Neutrophil (primary cell): ENCODE results near the gene JAKMIP1.

Experiments
- H3K27ac ChIP-seq: fragments of 200-600 bp; sonication (generic); 2 replicates; pipeline ENCODE4 v1.5.1; 2016; ENCODE audit warnings: mild to moderate bottlenecking, moderate library complexity
- H3K27me3 ChIP-seq: fragments of 200-600 bp; sonication (generic); 2 replicates; pipeline ENCODE4 v1.6.0; 2016; ENCODE audit warnings: mild to moderate bottlenecking
- H3K36me3 ChIP-seq: fragments of 200-600 bp; sonication (generic); 2 replicates; pipeline ENCODE4 v1.5.1; 2017
- H3K4me1 ChIP-seq, 2 experiments: fragments of 200-600 bp in 1 of 2; sonication (generic) in 1 of 2; 1 replicate in 1 of 2; 2 replicates in 1 of 2; pipeline versions ENCODE4 v1.5.1 to v1.6.1; 2013 to 2016; ENCODE audit warnings: low read depth in 1 of 2, low read length in 1 of 2, mild to moderate bottlenecking in 1 of 2, moderate library complexity in 1 of 2; ENCODE audit not compliant: control insufficient read depth in 1 of 2, insufficient read depth in 1 of 2
- H3K4me3 ChIP-seq, 2 experiments: fragments of 200-600 bp in 1 of 2; sonication (generic) in 1 of 2; 1 replicate in 1 of 2; 2 replicates in 1 of 2; pipeline ENCODE4 v1.5.1; 2013 to 2016; ENCODE audit warnings: low read depth in 1 of 2, low read length in 1 of 2, mild to moderate bottlenecking in 1 of 2, moderate library complexity in 1 of 2
- H3K9me3 ChIP-seq: fragments of 200-600 bp; sonication (generic); 2 replicates; pipeline ENCODE4 v1.5.1; 2016
- TF ChIP-seq, protein P1 (sequence below): fragments of 200-600 bp; sonication (generic); IDR thresholded peaks from 2 replicates; pipeline ENCODE4 v1.5.1; 2016; ENCODE audit warnings: antibody characterized with exemption

The JAKMIP1 gene

DNA sequence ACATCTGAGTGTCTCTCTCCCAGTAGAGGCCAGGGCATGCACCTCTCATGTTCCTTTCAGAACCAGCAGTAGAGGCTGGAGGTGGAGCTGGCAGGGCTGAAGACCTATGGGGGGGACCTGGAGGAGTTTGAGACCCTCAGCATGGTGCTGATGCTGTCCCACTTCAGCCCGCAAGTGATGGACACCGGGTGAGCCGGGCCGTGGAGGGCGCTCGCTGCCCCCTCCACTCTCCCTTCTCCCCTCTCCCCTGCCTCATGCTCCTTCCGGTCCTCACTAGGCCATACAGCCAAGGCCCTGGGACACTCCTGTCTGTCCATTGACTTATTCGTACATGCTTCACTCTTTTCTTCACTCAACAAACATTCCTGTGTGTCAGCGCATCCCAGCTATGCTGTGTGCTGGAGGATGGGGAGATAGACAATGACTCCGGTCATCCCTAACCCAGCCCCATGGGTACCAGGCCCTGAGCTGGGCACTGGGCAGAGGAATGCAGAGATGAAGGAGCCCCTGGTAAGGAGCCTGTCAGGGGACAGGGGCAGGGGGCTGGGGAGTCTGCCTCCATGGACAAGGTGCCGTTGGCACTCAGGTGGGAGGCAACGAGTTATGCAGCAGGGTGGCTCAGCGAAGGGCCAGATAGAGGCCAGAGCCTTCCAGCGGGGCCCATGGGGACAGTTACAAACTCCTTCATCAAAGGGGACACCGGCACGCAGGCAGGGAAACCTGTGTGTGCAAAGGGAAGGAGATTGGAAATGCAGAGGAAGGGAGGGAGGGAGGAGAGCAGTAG is 40.9 kb upstream of the JAKMIP1 start:
- no peaks in the 10 kb centered on the region for H3K36me3 ChIP-seq
- H3K27ac ChIP-seq, result no peak overlapping the region
- H3K4me1 ChIP-seq, result no peaks in the 10 kb centered on the region
- H3K4me3 ChIP-seq, result no peak overlapping the region
- H3K27me3 ChIP-seq, result peaks cover 29% of the 10 kb centered on the region
- TF ChIP-seq, protein P1, sequence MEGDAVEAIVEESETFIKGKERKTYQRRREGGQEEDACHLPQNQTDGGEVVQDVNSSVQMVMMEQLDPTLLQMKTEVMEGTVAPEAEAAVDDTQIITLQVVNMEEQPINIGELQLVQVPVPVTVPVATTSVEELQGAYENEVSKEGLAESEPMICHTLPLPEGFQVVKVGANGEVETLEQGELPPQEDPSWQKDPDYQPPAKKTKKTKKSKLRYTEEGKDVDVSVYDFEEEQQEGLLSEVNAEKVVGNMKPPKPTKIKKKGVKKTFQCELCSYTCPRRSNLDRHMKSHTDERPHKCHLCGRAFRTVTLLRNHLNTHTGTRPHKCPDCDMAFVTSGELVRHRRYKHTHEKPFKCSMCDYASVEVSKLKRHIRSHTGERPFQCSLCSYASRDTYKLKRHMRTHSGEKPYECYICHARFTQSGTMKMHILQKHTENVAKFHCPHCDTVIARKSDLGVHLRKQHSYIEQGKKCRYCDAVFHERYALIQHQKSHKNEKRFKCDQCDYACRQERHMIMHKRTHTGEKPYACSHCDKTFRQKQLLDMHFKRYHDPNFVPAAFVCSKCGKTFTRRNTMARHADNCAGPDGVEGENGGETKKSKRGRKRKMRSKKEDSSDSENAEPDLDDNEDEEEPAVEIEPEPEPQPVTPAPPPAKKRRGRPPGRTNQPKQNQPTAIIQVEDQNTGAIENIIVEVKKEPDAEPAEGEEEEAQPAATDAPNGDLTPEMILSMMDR, result no peak
- H3K9me3 ChIP-seq, result peaks cover 6% of the 10 kb centered on the region

DNA sequence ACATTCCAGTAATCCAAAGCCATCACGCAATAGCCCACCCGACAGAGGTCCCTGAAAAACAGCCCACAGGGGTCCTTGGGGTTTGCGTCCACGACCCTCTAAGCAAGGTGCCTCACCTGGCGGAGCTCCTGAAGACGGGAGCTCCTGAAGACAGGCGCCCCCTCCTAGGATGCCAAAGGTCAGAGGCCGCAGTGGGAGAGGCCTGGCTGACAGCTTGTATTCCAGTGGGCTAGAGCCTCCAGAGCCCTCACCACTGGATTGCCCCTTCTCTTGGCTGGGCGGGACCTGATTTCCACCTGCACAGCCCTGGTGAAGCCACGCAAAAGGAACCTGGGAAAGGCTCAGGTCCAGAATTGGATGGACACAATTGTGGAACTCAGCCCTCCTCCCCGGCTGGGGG is 39.6 kb upstream of the JAKMIP1 start:
- H3K36me3 ChIP-seq, result no peaks in the 10 kb centered on the region
- no peaks in the 10 kb centered on the region for H3K9me3 ChIP-seq
- no peak overlapping the region for H3K4me3 ChIP-seq
- no peak overlapping the region for H3K27ac ChIP-seq
- TF ChIP-seq, protein P1, result no peak
- H3K27me3 ChIP-seq, result peaks cover 16% of the 10 kb centered on the region
- H3K4me1 ChIP-seq, result no peaks in the 10 kb centered on the region

DNA sequence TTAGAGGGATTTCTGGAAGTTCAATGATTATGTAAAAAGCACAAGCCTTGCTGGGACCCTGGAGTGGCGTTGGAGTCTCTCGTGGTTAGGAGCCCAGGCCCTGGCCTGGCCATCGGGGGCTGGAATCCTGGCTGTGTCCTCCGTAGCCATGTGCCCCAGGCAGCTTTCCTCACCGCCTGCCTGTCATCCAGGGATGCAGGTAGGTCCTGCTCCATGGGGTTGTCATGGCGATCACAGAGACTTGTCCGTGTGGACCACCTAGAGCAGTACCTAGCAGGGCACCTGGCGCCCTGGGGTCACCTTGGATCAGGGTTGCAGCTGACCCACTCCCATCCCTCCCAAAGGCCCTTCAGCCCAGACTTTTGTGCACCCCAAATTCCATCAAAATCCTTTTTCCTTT is 39.1 kb upstream of the JAKMIP1 start:
- Histone ChIP-seq H3K36me3 (no peaks in the 10 kb centered on the region), H3K27ac (no peak overlapping the region), H3K27me3 (peaks cover 11% of the 10 kb centered on the region), H3K9me3 (no peaks in the 10 kb centered on the region), H3K4me1 (no peaks in the 10 kb centered on the region), H3K4me3 (no peak overlapping the region)
- TF ChIP-seq, protein P1, result no peak

DNA sequence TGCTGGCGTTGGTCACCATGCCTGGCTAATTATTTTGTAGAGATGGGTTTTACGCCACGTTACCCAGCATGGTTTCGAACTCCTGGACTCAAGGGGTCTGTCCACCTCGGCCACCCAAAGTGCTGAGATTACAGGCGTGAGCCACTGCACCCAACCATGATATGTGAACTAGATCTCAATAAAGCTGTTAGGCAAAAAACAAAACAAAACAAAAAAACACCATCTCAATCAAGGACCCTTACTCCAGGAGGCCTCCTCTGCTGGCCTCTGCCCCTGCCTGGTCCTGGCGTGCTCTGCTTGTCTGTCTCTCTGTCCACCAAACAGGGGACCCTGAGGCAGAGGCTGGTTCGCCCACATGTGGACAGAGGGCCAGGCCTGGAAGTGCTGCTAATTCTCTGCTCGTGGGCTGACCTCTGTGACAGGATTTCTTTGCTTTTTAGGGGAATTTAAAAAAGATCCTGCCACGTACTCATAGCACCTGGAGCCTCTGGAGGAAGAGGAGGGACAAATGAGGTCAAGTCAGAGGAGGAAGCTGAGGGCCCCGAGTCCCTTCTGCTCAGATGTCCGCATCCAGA is 36.6 kb upstream of the JAKMIP1 start:
- Histone ChIP-seq H3K4me3 (no peak overlapping the region), H3K4me1 (no peaks in the 10 kb centered on the region), H3K27me3 (no peaks in the 10 kb centered on the region), H3K36me3 (no peaks in the 10 kb centered on the region), H3K9me3 (no peaks in the 10 kb centered on the region), H3K27ac (no peak overlapping the region)
- TF ChIP-seq, protein P1, result no peak

DNA sequence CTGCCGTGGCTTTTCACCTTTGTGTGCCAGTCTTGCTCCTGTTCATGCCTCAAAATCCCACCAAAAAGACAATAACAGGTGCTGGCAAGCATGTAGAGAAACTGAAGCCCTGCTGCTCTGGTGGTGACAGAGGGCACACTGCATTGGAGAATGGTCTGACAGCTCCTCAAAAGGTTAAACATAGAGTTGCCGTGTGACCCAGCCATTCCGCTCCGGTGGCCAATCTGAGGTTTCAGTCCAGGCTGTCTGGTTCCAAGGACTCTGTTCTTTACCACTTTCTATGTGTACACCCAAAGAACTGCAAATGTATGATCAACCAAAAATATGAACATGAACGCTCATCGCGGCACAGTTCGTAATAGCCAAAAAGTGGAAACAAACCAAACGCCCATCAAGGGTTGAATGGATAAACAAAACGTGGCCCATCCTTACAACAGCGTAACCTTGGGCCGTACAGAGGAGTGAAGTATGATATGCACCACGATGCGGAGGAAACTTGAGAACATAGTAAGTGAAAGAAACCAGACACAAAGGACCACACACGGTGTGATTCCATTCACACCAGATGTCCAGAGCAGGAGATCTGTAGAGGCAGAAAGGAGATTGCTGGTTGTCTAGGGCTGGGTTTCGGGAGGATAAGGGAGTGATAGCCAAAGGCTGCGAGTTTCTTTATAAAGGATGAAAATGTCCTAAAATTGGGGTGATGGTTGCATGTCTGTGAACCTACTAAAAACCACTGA is 35.7 kb upstream of the JAKMIP1 start:
- TF ChIP-seq, protein P1, result no peak

More for the DNA sequence above, 35.7 kb upstream of the JAKMIP1 start:
- Histone ChIP-seq H3K27ac (no peak overlapping the region), H3K36me3 (no peaks in the 10 kb centered on the region), H3K9me3 (no peaks in the 10 kb centered on the region), H3K4me3 (no peak overlapping the region), H3K27me3 (no peaks in the 10 kb centered on the region), H3K4me1 (no peaks in the 10 kb centered on the region)
